Measurements from ENCODE around the gene KCNQ1.

Gene KCNQ1

GRCh38 chr11:2689651-2690575 lies 245.1 kb downstream of the KCNQ1 start:
- TF ChIP-seq CTCF (IDR thresholded peaks at IDR 0.05; ENCODE audit: low read depth, low read length), result no peak
- DNase-seq, result no peak
- Histone ChIP-seq H3K4me3 (ENCODE audit: low read depth, low read length) (no peak overlapping the region), H3K9me3 (no peaks in the 10 kb centered on the region), H3K4me1 (no peaks in the 10 kb centered on the region), H3K36me3 (no peaks in the 10 kb centered on the region; the same call in 1 of the 2 replicates), H3K27me3 (no peaks in the 10 kb centered on the region)

- no peaks in the 10 kb centered on the region for H3K27me3 ChIP-seq
- H3K9me3 ChIP-seq, result no peaks in the 10 kb centered on the region
- no peaks in the 10 kb centered on the region; the same call in 1 of the 2 replicates for H3K36me3 ChIP-seq
- H3K4me1 ChIP-seq, result no peaks in the 10 kb centered on the region
- no peak overlapping the region for H3K4me3 ChIP-seq (ENCODE audit: low read depth, low read length)
- no peak for DNase-seq
- no peak for TF ChIP-seq CTCF (IDR thresholded peaks at IDR 0.05; ENCODE audit: low read depth, low read length)
Observed at GRCh38 chr11:2690596-2691354, 246.0 kb downstream of the KCNQ1 start.

GRCh38 chr11:2691355-2691761 lies 246.6 kb downstream of the KCNQ1 start:
- no peaks in the 10 kb centered on the region for H3K9me3 ChIP-seq
- no peak overlapping the region for H3K4me3 ChIP-seq (ENCODE audit: low read depth, low read length)
- H3K27me3 ChIP-seq, result no peaks in the 10 kb centered on the region
- H3K36me3 ChIP-seq, result no peaks in the 10 kb centered on the region; the same call in 1 of the 2 replicates
- no peak for TF ChIP-seq CTCF (IDR thresholded peaks at IDR 0.05; ENCODE audit: low read depth, low read length)
- no peak for DNase-seq
- H3K4me1 ChIP-seq, result no peaks in the 10 kb centered on the region

GRCh38 chr11:2691991-2692875 lies 247.4 kb downstream of the KCNQ1 start:
- no peaks in the 10 kb centered on the region for H3K4me1 ChIP-seq
- H3K27me3 ChIP-seq, result no peaks in the 10 kb centered on the region
- no peak for DNase-seq
- no peak overlapping the region for H3K4me3 ChIP-seq (ENCODE audit: low read depth, low read length)
- TF ChIP-seq CTCF (IDR thresholded peaks at IDR 0.05; ENCODE audit: low read depth, low read length), result peak; percentile 50
- no peaks in the 10 kb centered on the region for H3K9me3 ChIP-seq
- no peaks in the 10 kb centered on the region; the same call in 1 of the 2 replicates for H3K36me3 ChIP-seq

GRCh38 chr11:2693271-2694261 lies 248.8 kb downstream of the KCNQ1 start:
- Histone ChIP-seq H3K27me3 (no peaks in the 10 kb centered on the region), H3K36me3 (no peaks in the 10 kb centered on the region; the same call in 1 of the 2 replicates), H3K4me1 (no peaks in the 10 kb centered on the region), H3K9me3 (no peaks in the 10 kb centered on the region), H3K4me3 (ENCODE audit: low read depth, low read length) (no peak overlapping the region)
- 0 out of 2 replicates have a peak, but pooled peaks have one; percentile 9 for TF ChIP-seq CTCF (IDR thresholded peaks at IDR 0.05; ENCODE audit: low read depth, low read length)
- DNase-seq, result no peak

Data from BE2C (cell line).